GM23248 (cell line): ENCODE data around the gene SLC35F3.

Experiments
- EZH2 ChIP-seq: fragments of 200-600 bp; sonication (generic); IDR thresholded peaks from 2 replicates; pipeline ENCODE4 v1.6.1; 2018; ENCODE audit warnings: antibody characterized with exemption, mild to moderate bottlenecking; ENCODE audit not compliant: insufficient read depth, poor library complexity, severe bottlenecking
- EZH2phosphoT487 ChIP-seq: fragments of 200-600 bp; sonication (generic); IDR thresholded peaks from 2 replicates; pipeline ENCODE4 v1.6.1; 2018; ENCODE audit warnings: antibody characterized with exemption, moderate library complexity, mild to moderate bottlenecking, low read depth; ENCODE audit not compliant: insufficient read depth

GRCh38 chr1:234239936-234240335 is 335.5 kb downstream of the SLC35F3 start:
- TF ChIP-seq EZH2phosphoT487 (no peak), EZH2 (no peak)
